ENCODE measurements around the gene GNAT2.

The GNAT2 gene

GRCh38 chr1:109630898-109631512 is 11.6 kb upstream of the GNAT2 start:
- Histone ChIP-seq H3K4me1 (ENCODE audit: control insufficient read depth, insufficient read depth, low read length) (peaks cover 3% of the 10 kb centered on the region), H3K4me2 (ENCODE audit: low read length) (no peak overlapping the region), H3K9me3 (replicated peaks; ENCODE audit: low read length) (no peaks in the 10 kb centered on the region), H3K27me3 (ENCODE audit: control insufficient read depth, insufficient read depth, low read length) (no peaks in the 10 kb centered on the region), H3K9ac (ENCODE audit: low read depth, low read length) (no peak overlapping the region), H3K36me3 (ENCODE audit: insufficient read depth, low read length) (peaks cover 57% of the 10 kb centered on the region), H3K4me3 (ENCODE audit: low read length) (no peak overlapping the region)

- peaks cover 63% of the 10 kb centered on the region for H3K36me3 ChIP-seq (ENCODE audit: insufficient read depth, low read length)
- H3K27me3 ChIP-seq (ENCODE audit: control insufficient read depth, insufficient read depth, low read length): no peaks in the 10 kb centered on the region
- H3K9ac ChIP-seq (ENCODE audit: low read depth, low read length): no peak overlapping the region
- no peak overlapping the region for H3K4me3 ChIP-seq (ENCODE audit: low read length)
- no peaks in the 10 kb centered on the region for H3K9me3 ChIP-seq (replicated peaks; ENCODE audit: low read length)
- H3K4me2 ChIP-seq (ENCODE audit: low read length): no peak overlapping the region
- H3K4me1 ChIP-seq (ENCODE audit: control insufficient read depth, insufficient read depth, low read length): no peaks in the 10 kb centered on the region
Measured at GRCh38 chr1:109630081-109630897, 10.9 kb upstream of the GNAT2 start.

- Histone ChIP-seq H3K27me3 (ENCODE audit: control insufficient read depth, insufficient read depth, low read length) (no peaks in the 10 kb centered on the region), H3K36me3 (ENCODE audit: insufficient read depth, low read length) (peaks cover 63% of the 10 kb centered on the region), H3K4me3 (ENCODE audit: low read length) (no peak overlapping the region), H3K4me1 (ENCODE audit: control insufficient read depth, insufficient read depth, low read length) (peaks cover 4% of the 10 kb centered on the region), H3K9ac (ENCODE audit: low read depth, low read length) (no peak overlapping the region), H3K9me3 (replicated peaks; ENCODE audit: low read length) (no peaks in the 10 kb centered on the region), H3K4me2 (ENCODE audit: low read length) (no peak overlapping the region)
Measured at GRCh38 chr1:109629372-109630030, 10.1 kb upstream of the GNAT2 start.

- Histone ChIP-seq H3K27me3 (ENCODE audit: control insufficient read depth, insufficient read depth, low read length) (no peaks in the 10 kb centered on the region), H3K9ac (ENCODE audit: low read depth, low read length) (no peak overlapping the region), H3K9me3 (replicated peaks; ENCODE audit: low read length) (no peaks in the 10 kb centered on the region), H3K4me3 (ENCODE audit: low read length) (no peak overlapping the region), H3K4me2 (ENCODE audit: low read length) (no peak overlapping the region), H3K4me1 (ENCODE audit: control insufficient read depth, insufficient read depth, low read length) (peaks cover 11% of the 10 kb centered on the region), H3K36me3 (ENCODE audit: insufficient read depth, low read length) (peaks cover 63% of the 10 kb centered on the region)
Measured at GRCh38 chr1:109628540-109629321, 9.3 kb upstream of the GNAT2 start.

- H3K9ac ChIP-seq (ENCODE audit: low read depth, low read length): no peak overlapping the region
- H3K27me3 ChIP-seq (ENCODE audit: control insufficient read depth, insufficient read depth, low read length): no peaks in the 10 kb centered on the region
- H3K4me2 ChIP-seq (ENCODE audit: low read length): no peak overlapping the region
- H3K4me3 ChIP-seq (ENCODE audit: low read length): no peak overlapping the region
- peaks cover 63% of the 10 kb centered on the region for H3K36me3 ChIP-seq (ENCODE audit: insufficient read depth, low read length)
- no peaks in the 10 kb centered on the region for H3K9me3 ChIP-seq (replicated peaks; ENCODE audit: low read length)
- H3K4me1 ChIP-seq (ENCODE audit: control insufficient read depth, insufficient read depth, low read length): peaks cover 20% of the 10 kb centered on the region
Measured at GRCh38 chr1:109627692-109628399, 8.4 kb upstream of the GNAT2 start.

GRCh38 chr1:109626682-109627408 is 7.4 kb upstream of the GNAT2 start:
- no peaks in the 10 kb centered on the region for H3K9me3 ChIP-seq (replicated peaks; ENCODE audit: low read length)
- peaks cover 64% of the 10 kb centered on the region for H3K36me3 ChIP-seq (ENCODE audit: insufficient read depth, low read length)
- no peak overlapping the region for H3K4me3 ChIP-seq (ENCODE audit: low read length)
- no peaks in the 10 kb centered on the region for H3K27me3 ChIP-seq (ENCODE audit: control insufficient read depth, insufficient read depth, low read length)
- H3K4me1 ChIP-seq (ENCODE audit: control insufficient read depth, insufficient read depth, low read length): peaks cover 30% of the 10 kb centered on the region
- H3K4me2 ChIP-seq (ENCODE audit: low read length): no peak overlapping the region
- H3K9ac ChIP-seq (ENCODE audit: low read depth, low read length): no peak overlapping the region

- Histone ChIP-seq H3K4me2 (ENCODE audit: low read length) (peak overlapping the region; percentile 4), H3K4me3 (ENCODE audit: low read length) (no peak overlapping the region), H3K4me1 (ENCODE audit: control insufficient read depth, insufficient read depth, low read length) (peaks cover 36% of the 10 kb centered on the region), H3K27me3 (ENCODE audit: control insufficient read depth, insufficient read depth, low read length) (no peaks in the 10 kb centered on the region), H3K9me3 (replicated peaks; ENCODE audit: low read length) (no peaks in the 10 kb centered on the region), H3K9ac (ENCODE audit: low read depth, low read length) (no peak overlapping the region), H3K36me3 (ENCODE audit: insufficient read depth, low read length) (peaks cover 54% of the 10 kb centered on the region)
Measured at GRCh38 chr1:109625601-109626560, 6.5 kb upstream of the GNAT2 start.

- no peaks in the 10 kb centered on the region for H3K27me3 ChIP-seq (ENCODE audit: control insufficient read depth, insufficient read depth, low read length)
- peak overlapping the region; percentile 4 for H3K4me2 ChIP-seq (ENCODE audit: low read length)
- H3K9me3 ChIP-seq (replicated peaks; ENCODE audit: low read length): no peaks in the 10 kb centered on the region
- H3K4me1 ChIP-seq (ENCODE audit: control insufficient read depth, insufficient read depth, low read length): peaks cover 36% of the 10 kb centered on the region
- no peak overlapping the region for H3K4me3 ChIP-seq (ENCODE audit: low read length)
- H3K9ac ChIP-seq (ENCODE audit: low read depth, low read length): no peak overlapping the region
- H3K36me3 ChIP-seq (ENCODE audit: insufficient read depth, low read length): peaks cover 50% of the 10 kb centered on the region
Measured at GRCh38 chr1:109625176-109625575, 5.8 kb upstream of the GNAT2 start.

GRCh38 chr1:109624201-109625010 is 5.0 kb upstream of the GNAT2 start:
- Histone ChIP-seq H3K36me3 (ENCODE audit: insufficient read depth, low read length) (peaks cover 42% of the 10 kb centered on the region), H3K4me1 (ENCODE audit: control insufficient read depth, insufficient read depth, low read length) (peaks cover 38% of the 10 kb centered on the region), H3K27me3 (ENCODE audit: control insufficient read depth, insufficient read depth, low read length) (no peaks in the 10 kb centered on the region), H3K9me3 (replicated peaks; ENCODE audit: low read length) (no peaks in the 10 kb centered on the region), H3K4me3 (ENCODE audit: low read length) (peak overlapping the region; percentile 21), H3K4me2 (ENCODE audit: low read length) (peak overlapping the region; percentile 24), H3K9ac (ENCODE audit: low read depth, low read length) (peak overlapping the region; percentile 0)

Data from skeletal muscle satellite cell (primary cell).